ENCODE data around the gene SHROOM3.

The SHROOM3 gene

GRCh38 chr4:76548704-76549103 lies 113.7 kb downstream of the SHROOM3 start:
- no peak for DNase-seq (ENCODE audit: low read depth, low spot score)
- Histone ChIP-seq H3K9me3 (ENCODE audit: control insufficient read depth, insufficient read depth, low read length) (no peaks in the 10 kb centered on the region; the same call in 1 of the 2 replicates), H3K4me1 (ENCODE audit: control insufficient read depth, insufficient read depth, low read length) (no peaks in the 10 kb centered on the region), H3K27ac (ENCODE audit: low read length) (no peak overlapping the region), H3K4me3 (ENCODE audit: low read length) (no peak overlapping the region), H3K27me3 (ENCODE audit: control insufficient read depth, insufficient read depth, low read length) (no peaks in the 10 kb centered on the region), H3K36me3 (ENCODE audit: control insufficient read depth, insufficient read depth, low read length) (no peaks in the 10 kb centered on the region)
- WGBS (ENCODE audit: insufficient coverage, insufficient read length), result no CpG with 5 or more reads among the region's 7 CpGs

GRCh38 chr4:76549765-76550164 lies 114.7 kb downstream of the SHROOM3 start:
- Histone ChIP-seq H3K9me3 (ENCODE audit: control insufficient read depth, insufficient read depth, low read length) (no peaks in the 10 kb centered on the region; the same call in 1 of the 2 replicates), H3K4me1 (ENCODE audit: control insufficient read depth, insufficient read depth, low read length) (no peaks in the 10 kb centered on the region), H3K4me3 (ENCODE audit: low read length) (no peak overlapping the region), H3K36me3 (ENCODE audit: control insufficient read depth, insufficient read depth, low read length) (no peaks in the 10 kb centered on the region), H3K27me3 (ENCODE audit: control insufficient read depth, insufficient read depth, low read length) (no peaks in the 10 kb centered on the region), H3K27ac (ENCODE audit: low read length) (no peak overlapping the region)
- WGBS (ENCODE audit: insufficient coverage, insufficient read length), result no CpG with 5 or more reads among the region's 1 CpG
- no peak for DNase-seq (ENCODE audit: low read depth, low spot score)

- Histone ChIP-seq H3K36me3 (ENCODE audit: control insufficient read depth, insufficient read depth, low read length) (no peaks in the 10 kb centered on the region), H3K4me3 (ENCODE audit: low read length) (no peak overlapping the region), H3K27me3 (ENCODE audit: control insufficient read depth, insufficient read depth, low read length) (no peaks in the 10 kb centered on the region), H3K9me3 (ENCODE audit: control insufficient read depth, insufficient read depth, low read length) (no peaks in the 10 kb centered on the region; the same call in 1 of the 2 replicates), H3K27ac (ENCODE audit: low read length) (no peak overlapping the region), H3K4me1 (ENCODE audit: control insufficient read depth, insufficient read depth, low read length) (0 out of 2 replicates have a peak, but pooled peaks cover 1% of the 10 kb centered on the region)
- WGBS (ENCODE audit: insufficient coverage, insufficient read length), result no CpG with 5 or more reads among the region's 8 CpGs
- DNase-seq (ENCODE audit: low read depth, low spot score), result no peak
These were observed 116.1 kb downstream of the SHROOM3 start for GRCh38 chr4:76550966-76551780.

GRCh38 chr4:76554630-76555029 lies 119.6 kb downstream of the SHROOM3 start:
- Histone ChIP-seq H3K9me3 (ENCODE audit: control insufficient read depth, insufficient read depth, low read length) (no peaks in the 10 kb centered on the region; the same call in 1 of the 2 replicates), H3K27ac (ENCODE audit: low read length) (no peak overlapping the region), H3K36me3 (ENCODE audit: control insufficient read depth, insufficient read depth, low read length) (no peaks in the 10 kb centered on the region), H3K4me3 (ENCODE audit: low read length) (no peak overlapping the region), H3K4me1 (ENCODE audit: control insufficient read depth, insufficient read depth, low read length) (0 out of 2 replicates have a peak, but pooled peaks cover 1% of the 10 kb centered on the region), H3K27me3 (ENCODE audit: control insufficient read depth, insufficient read depth, low read length) (no peaks in the 10 kb centered on the region)
- DNase-seq (ENCODE audit: low read depth, low spot score), result no peak
- WGBS (ENCODE audit: insufficient coverage, insufficient read length), result no CpG with 5 or more reads among the region's 10 CpGs

GRCh38 chr4:76556452-76556851 lies 121.4 kb downstream of the SHROOM3 start:
- no peak for DNase-seq (ENCODE audit: low read depth, low spot score)
- no peak overlapping the region for H3K27ac ChIP-seq (ENCODE audit: low read length)
- no peaks in the 10 kb centered on the region for H3K27me3 ChIP-seq (ENCODE audit: control insufficient read depth, insufficient read depth, low read length)
- 0 out of 2 replicates have a peak, but pooled peaks cover 1% of the 10 kb centered on the region for H3K4me1 ChIP-seq (ENCODE audit: control insufficient read depth, insufficient read depth, low read length)
- WGBS (ENCODE audit: insufficient coverage, insufficient read length), result no CpG with 5 or more reads among the region's 1 CpG
- H3K36me3 ChIP-seq (ENCODE audit: control insufficient read depth, insufficient read depth, low read length), result no peaks in the 10 kb centered on the region
- H3K4me3 ChIP-seq (ENCODE audit: low read length), result no peak overlapping the region
- H3K9me3 ChIP-seq (ENCODE audit: control insufficient read depth, insufficient read depth, low read length), result no peaks in the 10 kb centered on the region; the same call in 1 of the 2 replicates

GRCh38 chr4:76558396-76559235 lies 123.6 kb downstream of the SHROOM3 start:
- DNase-seq (ENCODE audit: low read depth, low spot score), result no peak
- H3K4me3 ChIP-seq (ENCODE audit: low read length), result no peak overlapping the region
- WGBS (ENCODE audit: insufficient coverage, insufficient read length), result no CpG with 5 or more reads among the region's 5 CpGs

GRCh38 chr4:76559236-76560071 lies 124.4 kb downstream of the SHROOM3 start:
- Histone ChIP-seq H3K36me3 (ENCODE audit: control insufficient read depth, insufficient read depth, low read length) (no peaks in the 10 kb centered on the region), H3K27ac (ENCODE audit: low read length) (no peak overlapping the region), H3K27me3 (ENCODE audit: control insufficient read depth, insufficient read depth, low read length) (no peaks in the 10 kb centered on the region), H3K9me3 (ENCODE audit: control insufficient read depth, insufficient read depth, low read length) (no peaks in the 10 kb centered on the region), H3K4me1 (ENCODE audit: control insufficient read depth, insufficient read depth, low read length) (0 out of 2 replicates have a peak, but pooled peaks cover 1% of the 10 kb centered on the region), H3K4me3 (ENCODE audit: low read length) (no peak overlapping the region)
- no CpG with 5 or more reads among the region's 13 CpGs for WGBS (ENCODE audit: insufficient coverage, insufficient read length)
- DNase-seq (ENCODE audit: low read depth, low spot score), result no peak

More at GRCh38 chr4:76558396-76559235, 123.6 kb downstream of the SHROOM3 start:
- H3K9me3 ChIP-seq (ENCODE audit: control insufficient read depth, insufficient read depth, low read length), result no peaks in the 10 kb centered on the region
- H3K27ac ChIP-seq (ENCODE audit: low read length), result no peak overlapping the region
- no peaks in the 10 kb centered on the region for H3K27me3 ChIP-seq (ENCODE audit: control insufficient read depth, insufficient read depth, low read length)
- H3K4me1 ChIP-seq (ENCODE audit: control insufficient read depth, insufficient read depth, low read length), result 0 out of 2 replicates have a peak, but pooled peaks cover 1% of the 10 kb centered on the region
- H3K36me3 ChIP-seq (ENCODE audit: control insufficient read depth, insufficient read depth, low read length), result no peaks in the 10 kb centered on the region

GRCh38 chr4:76562161-76562560 lies 127.1 kb downstream of the SHROOM3 start:
- no CpG with 5 or more reads among the region's 2 CpGs for WGBS (ENCODE audit: insufficient coverage, insufficient read length)
- no peak for DNase-seq (ENCODE audit: low read depth, low spot score)
- no peaks in the 10 kb centered on the region for H3K27me3 ChIP-seq (ENCODE audit: control insufficient read depth, insufficient read depth, low read length)
- H3K36me3 ChIP-seq (ENCODE audit: control insufficient read depth, insufficient read depth, low read length), result no peaks in the 10 kb centered on the region
- H3K27ac ChIP-seq (ENCODE audit: low read length), result no peak overlapping the region
- H3K4me1 ChIP-seq (ENCODE audit: control insufficient read depth, insufficient read depth, low read length), result no peaks in the 10 kb centered on the region
- H3K4me3 ChIP-seq (ENCODE audit: low read length), result no peak overlapping the region
- no peaks in the 10 kb centered on the region for H3K9me3 ChIP-seq (ENCODE audit: control insufficient read depth, insufficient read depth, low read length)

- H3K27me3 ChIP-seq (ENCODE audit: control insufficient read depth, insufficient read depth, low read length), result no peaks in the 10 kb centered on the region
- DNase-seq (ENCODE audit: low read depth, low spot score), result no peak
- no peak overlapping the region for H3K27ac ChIP-seq (ENCODE audit: low read length)
- H3K36me3 ChIP-seq (ENCODE audit: control insufficient read depth, insufficient read depth, low read length), result no peaks in the 10 kb centered on the region
- H3K4me1 ChIP-seq (ENCODE audit: control insufficient read depth, insufficient read depth, low read length), result no peaks in the 10 kb centered on the region
- WGBS (ENCODE audit: insufficient coverage, insufficient read length), result no CpG with 5 or more reads among the region's 4 CpGs
- no peaks in the 10 kb centered on the region for H3K9me3 ChIP-seq (ENCODE audit: control insufficient read depth, insufficient read depth, low read length)
- no peak overlapping the region for H3K4me3 ChIP-seq (ENCODE audit: low read length)
These were observed 127.9 kb downstream of the SHROOM3 start for GRCh38 chr4:76562836-76563453.
